ENCODE results near the gene AEBP1.

Gene AEBP1

DNA sequence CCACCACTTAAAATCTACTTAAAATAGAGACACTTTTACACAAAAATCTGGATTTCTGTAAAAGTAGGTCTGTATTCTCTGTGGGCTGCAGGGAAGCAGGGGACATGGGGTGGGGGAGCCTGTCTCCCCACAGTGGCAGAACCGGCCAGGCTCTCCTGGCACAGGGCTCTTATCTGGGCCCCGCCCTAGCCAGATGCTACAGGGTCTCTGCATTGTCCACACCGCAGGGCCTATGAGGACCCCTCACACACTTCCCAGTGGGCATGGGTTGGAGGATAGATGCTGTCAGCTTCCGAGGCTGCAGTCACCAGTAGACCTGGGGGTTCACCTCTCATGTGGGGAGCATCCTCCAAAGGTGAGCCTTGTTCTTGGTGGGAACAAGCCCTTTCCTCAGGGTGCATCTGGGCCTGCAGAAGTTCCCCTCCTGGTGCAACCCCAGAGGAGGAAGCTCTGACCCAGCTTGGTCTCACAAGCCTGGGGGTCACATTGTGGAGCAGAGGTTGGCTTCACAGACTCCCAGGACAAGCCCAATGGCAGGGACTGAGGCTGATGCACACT is 52.4 kb downstream of the AEBP1 start:
- no peak overlapping the region for H3K4me3 ChIP-seq (ENCODE audit: low read length)
- TF ChIP-seq, protein P1, sequence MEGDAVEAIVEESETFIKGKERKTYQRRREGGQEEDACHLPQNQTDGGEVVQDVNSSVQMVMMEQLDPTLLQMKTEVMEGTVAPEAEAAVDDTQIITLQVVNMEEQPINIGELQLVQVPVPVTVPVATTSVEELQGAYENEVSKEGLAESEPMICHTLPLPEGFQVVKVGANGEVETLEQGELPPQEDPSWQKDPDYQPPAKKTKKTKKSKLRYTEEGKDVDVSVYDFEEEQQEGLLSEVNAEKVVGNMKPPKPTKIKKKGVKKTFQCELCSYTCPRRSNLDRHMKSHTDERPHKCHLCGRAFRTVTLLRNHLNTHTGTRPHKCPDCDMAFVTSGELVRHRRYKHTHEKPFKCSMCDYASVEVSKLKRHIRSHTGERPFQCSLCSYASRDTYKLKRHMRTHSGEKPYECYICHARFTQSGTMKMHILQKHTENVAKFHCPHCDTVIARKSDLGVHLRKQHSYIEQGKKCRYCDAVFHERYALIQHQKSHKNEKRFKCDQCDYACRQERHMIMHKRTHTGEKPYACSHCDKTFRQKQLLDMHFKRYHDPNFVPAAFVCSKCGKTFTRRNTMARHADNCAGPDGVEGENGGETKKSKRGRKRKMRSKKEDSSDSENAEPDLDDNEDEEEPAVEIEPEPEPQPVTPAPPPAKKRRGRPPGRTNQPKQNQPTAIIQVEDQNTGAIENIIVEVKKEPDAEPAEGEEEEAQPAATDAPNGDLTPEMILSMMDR (conservative IDR thresholded peaks at IDR 0.05; ENCODE audit: low read depth, low read length) = no peak
- DNase-seq (ENCODE audit: low read depth) = no peak

DNA sequence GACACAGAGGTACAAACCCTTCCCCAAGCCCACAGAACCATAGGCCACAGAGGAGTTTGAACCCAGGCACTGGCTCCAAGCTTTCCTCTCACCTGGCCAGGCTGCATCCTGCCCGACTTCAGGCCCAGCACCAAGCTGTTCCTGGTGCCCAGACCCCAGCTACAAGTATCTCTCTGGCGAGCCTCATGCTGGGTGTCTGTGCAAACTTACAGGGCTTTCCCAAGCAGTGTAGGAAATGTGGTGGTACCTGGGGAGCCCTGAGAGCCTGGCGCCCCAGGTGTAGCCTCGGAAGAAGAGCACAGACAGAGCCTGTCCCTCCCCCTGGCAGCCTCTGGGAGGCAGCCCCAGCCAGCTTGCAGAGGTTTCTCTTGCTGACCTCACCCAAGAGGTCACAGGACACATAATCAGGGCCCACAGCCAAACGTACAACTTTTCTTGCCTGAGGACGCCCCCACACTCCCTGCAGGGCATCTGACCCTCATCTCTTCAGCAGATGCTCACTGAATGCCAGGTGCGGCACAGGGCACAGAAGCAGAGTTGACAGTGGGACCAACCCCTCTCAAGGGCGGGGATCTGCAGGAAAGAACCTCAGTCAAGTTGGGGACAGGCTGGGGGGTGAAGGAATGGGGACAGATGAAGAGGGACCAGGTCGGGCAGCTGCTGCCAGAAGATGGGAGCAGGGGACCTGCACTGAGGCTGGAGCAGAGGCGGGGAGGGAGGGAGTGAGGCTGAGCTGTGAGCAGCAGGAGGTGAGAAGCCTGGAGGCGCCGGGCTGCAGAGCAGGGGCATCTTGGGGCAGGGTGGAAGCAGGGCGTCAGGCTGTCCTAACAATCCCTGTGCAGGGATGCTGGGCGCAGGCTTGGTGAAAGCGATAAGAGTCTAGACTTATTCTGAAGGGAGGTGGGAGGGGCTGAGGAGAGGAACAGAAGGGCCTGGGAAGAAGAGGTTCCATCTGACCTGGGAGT is 53.3 kb downstream of the AEBP1 start:
- DNase-seq (ENCODE audit: low read depth) = no peak
- no peak overlapping the region for H3K4me3 ChIP-seq (ENCODE audit: low read length)
- TF ChIP-seq, protein P1 (conservative IDR thresholded peaks at IDR 0.05; ENCODE audit: low read depth, low read length) = no peak

DNA sequence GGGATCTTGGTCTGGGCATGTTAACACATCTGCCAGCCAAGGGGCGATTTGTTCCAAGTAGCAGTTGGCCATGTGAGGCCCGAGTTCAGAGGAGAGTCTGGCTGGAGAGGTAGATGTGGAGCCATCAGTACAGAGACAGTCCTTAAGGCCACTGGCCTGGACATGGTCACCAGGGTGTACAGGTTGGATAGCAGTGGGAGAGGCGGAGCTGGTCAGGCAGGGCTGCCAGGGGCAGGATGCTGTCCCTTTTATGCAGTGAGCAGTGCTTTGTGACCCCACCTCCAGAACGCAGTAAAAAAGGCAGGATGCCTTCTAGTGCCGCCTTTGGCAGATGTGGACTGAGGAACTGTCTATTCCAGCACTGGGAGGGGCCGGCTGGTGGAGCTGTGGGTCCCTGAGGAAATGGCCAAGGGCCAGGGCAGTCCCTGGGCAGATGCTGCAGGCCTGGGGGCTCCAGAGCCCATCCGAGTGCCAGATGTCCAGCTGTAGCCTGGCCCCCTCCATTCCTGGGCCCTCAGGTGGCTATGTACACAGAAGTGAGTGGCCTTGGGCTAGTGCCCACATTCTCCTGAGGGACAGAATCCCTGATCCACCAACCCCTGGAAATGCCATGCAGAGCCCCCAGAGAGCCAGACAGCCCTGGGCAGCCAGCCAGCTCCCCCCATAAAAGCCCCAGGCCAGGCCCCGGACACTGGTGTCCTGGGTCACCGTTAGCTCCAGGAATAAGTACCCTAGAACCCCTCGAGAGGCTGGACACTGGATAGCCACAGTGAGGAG is 54.1 kb downstream of the AEBP1 start:
- DNase-seq (ENCODE audit: low read depth) = no peak
- H3K4me3 ChIP-seq (ENCODE audit: low read length) = no peak overlapping the region
- TF ChIP-seq, protein P1 (conservative IDR thresholded peaks at IDR 0.05; ENCODE audit: low read depth, low read length) = no peak

DNA sequence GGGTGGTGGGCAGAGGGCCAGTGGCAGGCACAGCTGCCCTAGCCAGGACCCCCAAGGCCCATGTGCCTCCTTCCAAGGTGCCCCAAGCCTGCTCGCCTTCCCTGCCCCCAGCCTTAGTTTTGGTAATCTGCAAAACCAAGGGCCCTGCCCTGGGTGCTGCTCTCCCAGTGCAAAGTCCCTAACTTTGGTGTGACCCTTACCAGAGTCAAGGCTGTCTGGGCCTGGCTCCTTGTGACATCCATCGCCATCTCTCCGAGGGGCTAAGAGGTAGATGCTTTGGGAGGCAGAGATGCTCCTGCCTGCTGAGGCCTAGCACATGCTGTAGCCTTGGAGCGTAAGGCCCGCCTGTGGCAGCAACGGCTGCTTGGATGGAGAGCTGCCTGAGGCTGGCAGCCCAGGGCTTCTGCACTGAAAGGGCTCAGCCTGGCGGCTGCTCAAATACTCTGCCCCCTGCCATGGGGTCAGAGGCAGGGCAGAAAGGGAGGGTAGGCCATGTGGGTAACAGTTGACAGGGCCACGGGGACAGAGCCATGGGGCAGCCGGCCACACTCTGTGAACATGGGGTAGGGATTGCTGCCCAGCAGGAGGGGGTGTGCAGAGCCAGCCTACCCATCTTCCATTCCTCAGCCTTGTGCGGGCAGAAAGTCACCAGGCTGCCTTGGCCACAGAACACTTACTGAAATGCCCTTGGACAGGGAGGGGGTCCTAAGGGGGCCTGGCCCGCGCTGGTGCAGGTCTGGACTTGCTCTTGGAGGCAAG is 54.9 kb downstream of the AEBP1 start:
- H3K4me3 ChIP-seq (ENCODE audit: low read length) = no peak overlapping the region
- TF ChIP-seq, protein P1 (conservative IDR thresholded peaks at IDR 0.05; ENCODE audit: low read depth, low read length) = no peak
- DNase-seq (ENCODE audit: low read depth) = no peak

DNA sequence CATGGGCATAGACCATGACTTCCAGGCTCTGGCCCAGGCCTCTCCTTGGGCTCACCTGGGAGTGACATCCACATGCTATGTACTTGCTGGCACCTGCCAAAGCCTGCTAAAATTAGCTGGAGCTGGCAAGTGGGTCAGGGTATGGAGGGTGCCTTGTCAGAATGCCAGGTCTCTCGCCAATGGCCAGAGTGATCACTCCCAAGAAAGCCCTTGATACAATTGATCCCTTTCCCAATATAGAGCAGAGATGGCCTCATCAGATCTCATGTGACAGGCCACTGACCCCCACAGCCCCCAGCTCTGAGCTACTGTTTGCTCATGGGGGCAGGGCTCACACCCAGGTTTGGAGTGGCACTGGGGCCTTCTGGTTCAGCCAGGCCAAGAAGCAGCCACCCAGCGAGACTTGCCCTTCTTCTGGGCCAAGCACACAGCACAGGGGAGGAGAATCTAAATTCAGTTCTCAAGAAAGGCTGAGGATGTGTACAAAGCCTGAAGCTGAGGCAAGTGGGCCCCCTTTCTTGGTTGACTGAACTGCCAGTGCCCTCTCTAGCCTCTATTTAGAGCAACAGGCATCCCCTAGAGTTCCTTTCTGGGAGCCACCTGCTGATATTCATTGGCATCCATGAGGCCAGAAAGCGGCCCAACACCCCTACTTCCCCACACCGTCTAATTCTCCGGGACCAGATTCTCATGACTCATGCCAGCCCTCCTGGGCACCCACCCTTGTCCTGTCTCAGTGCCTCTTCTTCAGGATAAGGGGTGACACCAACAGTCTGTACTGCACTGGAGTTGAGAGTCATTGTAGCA is 55.9 kb downstream of the AEBP1 start:
- DNase-seq (ENCODE audit: low read depth) = no peak
- TF ChIP-seq, protein P1 (conservative IDR thresholded peaks at IDR 0.05; ENCODE audit: low read depth, low read length) = no peak
- no peak overlapping the region for H3K4me3 ChIP-seq (ENCODE audit: low read length)

DNA sequence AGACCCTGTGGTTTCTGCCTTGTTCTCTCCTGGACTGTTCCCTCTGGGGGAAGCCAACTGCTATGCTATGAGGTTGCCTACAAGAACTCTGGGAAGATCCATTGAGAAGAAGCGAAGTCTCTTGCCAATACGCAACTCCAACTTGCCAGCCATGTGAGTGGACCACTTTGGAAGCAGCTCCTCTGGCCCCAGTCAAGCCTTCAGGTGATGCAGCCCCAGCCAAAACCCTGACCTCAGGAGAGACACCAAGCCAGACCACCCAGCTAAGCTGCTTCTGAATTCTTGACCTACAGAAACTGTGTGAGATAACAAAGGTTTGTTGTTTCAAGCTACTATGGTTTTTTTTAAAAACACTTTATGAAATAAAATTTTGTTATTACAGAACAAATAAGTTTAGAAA is 57.2 kb downstream of the AEBP1 start:
- TF ChIP-seq, protein P1 (conservative IDR thresholded peaks at IDR 0.05; ENCODE audit: low read depth, low read length) = no peak

More for the DNA sequence above, 57.2 kb downstream of the AEBP1 start:
- H3K4me3 ChIP-seq (ENCODE audit: low read length) = no peak overlapping the region
- DNase-seq (ENCODE audit: low read depth) = no peak
